GM18867 (cell line): Measurements from ENCODE around the gene CDK3.

Source experiments
- ATAC-seq: cut with Tn5 transposase; IDR thresholded peaks from one replicate; pipeline ENCODE4 v1.9.1; 2021; ENCODE audit warnings: mild to moderate bottlenecking, moderate library complexity; ENCODE audit not compliant: unreplicated experiment

CDK3 gene

GRCh38 chr17:76013377-76013932 lies 12.8 kb downstream of the CDK3 start:
- ATAC-seq, result no peak

- no peak for ATAC-seq
Measured at GRCh38 chr17:76014100-76014924, 13.7 kb downstream of the CDK3 start.

- no peak for ATAC-seq
Measured at GRCh38 chr17:76014925-76015261, 14.2 kb downstream of the CDK3 start.

GRCh38 chr17:76017481-76018339 lies 17.1 kb downstream of the CDK3 start:
- ATAC-seq, result no peak

GRCh38 chr17:76018340-76018680 lies 17.7 kb downstream of the CDK3 start:
- ATAC-seq, result no peak

- ATAC-seq, result no peak
Measured at GRCh38 chr17:76018801-76019200, 18.1 kb downstream of the CDK3 start.

- no peak for ATAC-seq
Measured at GRCh38 chr17:76019833-76020467, 19.3 kb downstream of the CDK3 start.

- ATAC-seq, result no peak
Measured at GRCh38 chr17:76022285-76022684, 21.6 kb downstream of the CDK3 start.

GRCh38 chr17:76022973-76023899 lies 22.6 kb downstream of the CDK3 start:
- no peak for ATAC-seq

- ATAC-seq, result no peak
Measured at GRCh38 chr17:76023900-76024237, 23.2 kb downstream of the CDK3 start.

- no peak for ATAC-seq
Measured at GRCh38 chr17:76024353-76024752, 23.7 kb downstream of the CDK3 start.

GRCh38 chr17:76025294-76025693 lies 24.6 kb downstream of the CDK3 start:
- ATAC-seq, result no peak

- ATAC-seq, result no peak
Measured at GRCh38 chr17:76026714-76027158, 26.1 kb downstream of the CDK3 start.

GRCh38 chr17:76027159-76027839 lies 26.6 kb downstream of the CDK3 start, which contains the start of gene EVPL:
TSS of gene EVPL (minus strand) at chr17:76027306. CDS start at chr17:76027198, 108 bp downstream.
- ATAC-seq, result no peak

- no peak for ATAC-seq
Measured at GRCh38 chr17:76032073-76032779, 31.6 kb downstream of the CDK3 start.

- no peak for ATAC-seq
Measured at GRCh38 chr17:76032780-76033108, 32.1 kb downstream of the CDK3 start.

GRCh38 chr17:76033139-76033538 lies 32.5 kb downstream of the CDK3 start:
- no peak for ATAC-seq

- ATAC-seq, result no peak
Measured at GRCh38 chr17:76034428-76035350, 34.0 kb downstream of the CDK3 start.
